Activated CD4-positive, alpha-beta T cell treated with anti-CD3 and anti-CD28 coated beads for 36 hours (primary cell): ENCODE measurements around the gene FRMD4A. TPM values are rescaled to one million over a fixed set of nuclear protein-coding genes. Genes with fewer than 3 reads are reported as not detected.

Experiments
- ATAC-seq: fragments of 200-7000 bp; cut with Tn5 transposase; one replicate; pipeline ENCODE4 v1.10.0; 2021; ENCODE audit warnings: mild to moderate bottlenecking, moderate library complexity
- CTCF ChIA-PET: fragments of 350-600 bp; sonication (Branson Sonifier 250); formaldehyde crosslinking; loops from one replicate; lab custom pipeline; 2021; ENCODE audit warnings: antibody characterized with exemption; lab: Charles Lee
- POLR2A ChIA-PET: fragments of 350-600 bp; sonication (Branson Sonifier 250); formaldehyde crosslinking; loops from one replicate; lab custom pipeline; 2021; ENCODE audit warnings: antibody characterized with exemption, inconsistent platforms; lab: Charles Lee
- DNase-seq: peaks from one replicate; pipeline ENCODE4 v3.0.0-alpha.2; 2020
- H3K27ac Mint-ChIP-seq: one replicate; pipeline ENCODE4 v1.8.0; 2021; ENCODE audit warnings: mixed read lengths
- H3K27me3 Mint-ChIP-seq: one replicate; pipeline ENCODE4 v1.8.0; 2021; ENCODE audit warnings: mixed read lengths
- H3K36me3 Mint-ChIP-seq: one replicate; pipeline ENCODE4 v1.8.0; 2021; ENCODE audit warnings: low read depth, mixed read lengths
- H3K4me1 Mint-ChIP-seq: one replicate; pipeline ENCODE4 v1.8.0; 2021; ENCODE audit warnings: mixed read lengths
- H3K4me3 Mint-ChIP-seq: one replicate; pipeline ENCODE4 v1.8.0; 2021; ENCODE audit warnings: mild to moderate bottlenecking, moderate library complexity, mixed read lengths
- H3K9me3 Mint-ChIP-seq: one replicate; pipeline ENCODE4 v1.8.0; 2021; ENCODE audit warnings: low read depth, mixed read lengths
- intact Hi-C, 2 experiments: fragments of 100-400 bp; cut with DNase I in 1 of 2; cut with micrococcal nuclease in 1 of 2; formaldehyde crosslinking; loops; one replicate each; pipeline versions ENCODE4 v1.14.2 to v1.15.1; 2022 to 2024; cut with DNase I, micrococcal nuclease
- total RNA-seq, 2 experiments: library from RNA; stranded (reverse); gene quantifications; one replicate each; pipeline ENCODE4 v1.2.3, GENCODE V29; 2021

Gene FRMD4A
- total RNA-seq, 2 experiments from 2014 or later = 0.85 to 1.3 TPM

DNA sequence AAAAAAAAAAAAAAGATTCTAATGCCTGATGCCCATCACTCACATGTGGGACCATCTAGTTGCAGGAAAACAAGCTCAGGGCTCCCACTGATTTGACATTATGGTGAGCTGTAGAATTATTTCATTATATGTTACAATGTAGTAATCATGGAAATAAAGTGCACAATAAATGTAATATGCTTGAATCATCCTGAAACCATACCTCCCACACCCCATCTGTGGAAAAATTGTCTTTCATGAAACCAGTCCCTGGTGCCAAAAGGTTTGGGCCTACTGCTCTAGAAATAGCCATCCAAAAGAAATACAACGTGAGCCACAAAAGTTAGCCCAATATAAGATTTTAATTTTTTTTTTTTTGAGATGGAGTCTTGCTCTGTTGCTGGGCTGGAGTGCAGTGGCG lies 478.8 kb downstream of the FRMD4A start:
- ChIA-PET CTCF (interaction anchor here (1.6 kb wide), 1 partner anchor 10 kb away, joined by 4 read pairs; no protein-coding TSS in a partner anchor), POLR2A (no interaction called here)
- H3K9me3 Mint-ChIP-seq = no peaks in the 10 kb centered on the region
- H3K36me3 Mint-ChIP-seq = no peaks in the 10 kb centered on the region
- H3K4me1 Mint-ChIP-seq = peaks cover 11% of the 10 kb centered on the region
- ATAC-seq = no peak
- H3K27me3 Mint-ChIP-seq = peaks cover under 1% of the 10 kb centered on the region
- no peak overlapping the region for H3K27ac Mint-ChIP-seq
- DNase-seq = no peak
- intact Hi-C loops = no loop called here
- no peak overlapping the region for H3K4me3 Mint-ChIP-seq

DNA sequence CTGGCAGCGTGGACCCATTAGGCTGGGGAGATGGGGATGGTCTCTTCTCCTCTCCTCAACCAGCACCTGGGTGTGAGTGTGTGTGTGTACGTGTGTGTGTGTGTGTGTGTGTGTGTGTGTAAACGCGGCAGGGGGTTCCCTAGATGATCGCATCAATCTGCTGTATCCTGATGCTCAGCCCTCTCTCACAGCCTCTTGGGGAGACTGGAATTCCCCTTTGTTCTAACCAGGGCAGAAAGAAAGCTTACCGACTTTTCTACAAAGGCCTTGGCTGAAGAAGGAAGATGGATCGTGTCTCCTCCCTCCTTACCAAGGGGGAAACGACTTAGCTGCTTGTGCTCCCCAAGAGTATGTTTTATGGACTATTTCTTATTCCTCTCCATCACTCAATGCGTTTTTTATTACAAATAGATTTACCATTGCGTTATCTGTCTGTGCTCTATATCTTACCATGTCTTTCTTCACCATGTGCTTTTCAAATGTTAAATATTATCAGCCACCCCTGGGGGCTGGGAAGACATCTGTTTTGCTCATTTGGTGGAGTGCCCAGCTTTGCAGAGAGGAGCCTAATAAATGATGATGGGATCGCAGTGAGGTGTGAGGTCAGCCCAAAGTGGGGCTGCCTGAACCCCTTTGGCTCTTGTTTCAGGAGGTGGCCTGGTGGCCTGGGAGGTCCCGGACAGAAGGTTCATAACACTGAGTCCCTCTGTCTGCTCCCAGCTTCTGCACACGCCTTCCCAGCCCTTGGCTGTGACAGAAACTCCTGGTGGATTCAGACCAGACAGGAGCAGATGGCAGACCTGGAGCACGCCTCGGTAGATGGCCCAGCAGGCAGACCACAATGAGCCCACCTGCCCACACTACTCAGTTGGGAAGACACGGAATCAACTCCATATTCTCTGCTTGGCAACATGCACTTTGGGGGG lies 481.9 kb downstream of the FRMD4A start:
- ATAC-seq = no peak
- ChIA-PET CTCF (no interaction called here), POLR2A (no interaction called here)

DNA sequence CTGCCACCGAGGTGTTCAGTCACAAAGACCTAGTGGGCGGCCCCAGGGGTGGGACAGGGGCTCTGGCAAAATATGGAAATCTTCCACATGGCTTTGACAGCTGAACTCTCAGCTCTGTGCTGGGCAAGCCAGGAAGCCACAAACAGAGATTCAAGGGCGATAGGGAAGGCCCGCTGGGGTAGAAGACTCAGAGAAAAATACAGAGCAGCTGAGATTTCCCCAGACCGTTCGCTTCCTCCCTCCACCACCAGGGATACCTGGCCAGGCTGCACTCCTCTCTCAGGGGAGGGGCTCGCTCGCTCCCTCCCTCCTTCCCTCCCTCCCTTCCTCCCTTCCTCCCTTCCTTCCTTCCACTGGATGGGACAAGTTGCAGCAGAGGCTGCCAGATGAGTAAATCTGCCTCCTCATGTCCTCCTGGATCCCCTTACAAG lies 483.5 kb downstream of the FRMD4A start:
- Mint-ChIP-seq H3K27ac (no peak overlapping the region), H3K4me1 (peaks cover 14% of the 10 kb centered on the region), H3K4me3 (no peak overlapping the region), H3K36me3 (no peaks in the 10 kb centered on the region), H3K27me3 (peaks cover 2% of the 10 kb centered on the region), H3K9me3 (peaks cover under 1% of the 10 kb centered on the region)
- ChIA-PET CTCF (interaction anchor here (0.7 kb wide), 1 partner anchor 26 kb away, joined by 3 read pairs; no protein-coding TSS in a partner anchor), POLR2A (no interaction called here)
- intact Hi-C loops = no loop called here
- ATAC-seq (no peak), DNase-seq (peak; percentile 10)

More for the DNA sequence above, 481.9 kb downstream of the FRMD4A start:
- Mint-ChIP-seq H3K4me3 (no peak overlapping the region), H3K36me3 (no peaks in the 10 kb centered on the region), H3K9me3 (no peaks in the 10 kb centered on the region), H3K27me3 (peaks cover 2% of the 10 kb centered on the region), H3K27ac (no peak overlapping the region), H3K4me1 (peaks cover 14% of the 10 kb centered on the region)
- DNase-seq = no peak
- intact Hi-C loops = no loop called here

DNA sequence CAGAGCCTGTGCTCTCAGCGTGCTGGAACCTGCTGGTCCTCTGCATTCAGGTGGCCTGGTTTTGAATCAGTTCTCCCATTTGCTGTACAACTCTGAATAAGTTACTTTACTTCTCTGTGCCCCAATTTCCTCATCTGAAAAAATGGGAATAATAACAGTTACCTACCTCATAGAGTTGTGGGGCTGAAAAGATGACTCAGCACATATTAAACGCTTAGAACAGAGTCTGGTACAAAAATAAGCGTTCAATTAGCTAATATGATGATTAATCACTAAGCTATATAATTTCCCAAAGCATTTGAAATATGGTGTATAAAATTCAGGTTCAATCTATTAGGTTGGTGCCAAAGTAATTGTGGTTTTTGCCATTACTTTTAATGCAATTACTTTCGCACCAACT lies 484.8 kb downstream of the FRMD4A start:
- no peaks in the 10 kb centered on the region for H3K36me3 Mint-ChIP-seq
- H3K9me3 Mint-ChIP-seq = peaks cover 14% of the 10 kb centered on the region
- peaks cover 2% of the 10 kb centered on the region for H3K27me3 Mint-ChIP-seq
- no peak for DNase-seq
- ChIA-PET POLR2A (no interaction called here), CTCF (no interaction called here)
- no peak for ATAC-seq
- H3K4me3 Mint-ChIP-seq = no peak overlapping the region
- intact Hi-C loops = no loop called here
- H3K27ac Mint-ChIP-seq = no peak overlapping the region
- H3K4me1 Mint-ChIP-seq = peaks cover 14% of the 10 kb centered on the region

DNA sequence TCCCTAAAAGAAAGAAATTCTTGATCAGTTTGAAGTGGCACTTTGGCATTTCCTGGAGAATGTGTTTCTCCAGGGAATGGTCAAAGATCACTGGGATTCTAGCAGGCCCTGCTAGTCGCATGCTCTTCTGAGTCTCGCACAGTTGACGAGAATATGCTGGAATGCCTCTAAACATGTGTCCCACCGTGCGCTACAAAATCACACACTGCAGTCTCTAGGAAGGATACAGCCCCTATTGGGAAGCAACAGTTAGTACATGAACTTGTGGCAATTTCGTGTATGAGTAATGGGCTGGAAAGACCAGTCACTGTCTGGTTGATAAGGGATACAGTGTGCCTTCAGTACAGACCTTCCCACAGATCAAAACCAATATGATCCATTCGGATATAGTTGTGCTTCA lies 486.1 kb downstream of the FRMD4A start:
- H3K4me3 Mint-ChIP-seq = no peak overlapping the region
- DNase-seq (no peak), ATAC-seq (no peak)
- H3K9me3 Mint-ChIP-seq = peaks cover 16% of the 10 kb centered on the region
- POLR2A ChIA-PET = no interaction called here
- H3K27ac Mint-ChIP-seq = no peak overlapping the region
- intact Hi-C loops = no loop called here
- CTCF ChIA-PET = no interaction called here
- peaks cover 2% of the 10 kb centered on the region for H3K27me3 Mint-ChIP-seq
- peaks cover 14% of the 10 kb centered on the region for H3K4me1 Mint-ChIP-seq
- H3K36me3 Mint-ChIP-seq = peaks cover 2% of the 10 kb centered on the region

DNA sequence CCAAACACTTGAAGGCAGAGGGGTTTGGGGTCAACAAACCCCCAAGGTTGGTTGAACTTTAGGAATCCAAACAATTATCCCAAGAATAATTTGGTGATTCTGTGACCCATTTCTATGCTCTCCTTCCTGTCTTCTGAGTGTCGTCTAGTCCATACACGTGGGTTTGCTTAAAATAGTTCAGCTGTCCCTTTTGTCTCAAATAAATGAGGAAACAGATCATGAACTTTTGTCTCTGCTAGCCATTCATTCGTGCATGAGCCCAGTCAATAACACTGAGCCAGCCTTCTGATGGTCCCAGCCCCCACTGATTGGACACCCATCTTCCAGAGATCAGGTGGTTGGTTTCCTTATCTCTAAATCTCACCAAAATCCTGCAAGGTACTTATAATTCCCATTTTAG lies 488.6 kb downstream of the FRMD4A start:
- H3K27ac Mint-ChIP-seq = no peak overlapping the region
- intact Hi-C loops = no loop called here
- peaks cover 2% of the 10 kb centered on the region for H3K27me3 Mint-ChIP-seq
- peaks cover 2% of the 10 kb centered on the region for H3K36me3 Mint-ChIP-seq
- DNase-seq (no peak), ATAC-seq (no peak)
- H3K4me3 Mint-ChIP-seq = no peak overlapping the region
- peaks cover 16% of the 10 kb centered on the region for H3K9me3 Mint-ChIP-seq
- H3K4me1 Mint-ChIP-seq = peaks cover 5% of the 10 kb centered on the region
- POLR2A ChIA-PET = no interaction called here
- CTCF ChIA-PET = no interaction called here

DNA sequence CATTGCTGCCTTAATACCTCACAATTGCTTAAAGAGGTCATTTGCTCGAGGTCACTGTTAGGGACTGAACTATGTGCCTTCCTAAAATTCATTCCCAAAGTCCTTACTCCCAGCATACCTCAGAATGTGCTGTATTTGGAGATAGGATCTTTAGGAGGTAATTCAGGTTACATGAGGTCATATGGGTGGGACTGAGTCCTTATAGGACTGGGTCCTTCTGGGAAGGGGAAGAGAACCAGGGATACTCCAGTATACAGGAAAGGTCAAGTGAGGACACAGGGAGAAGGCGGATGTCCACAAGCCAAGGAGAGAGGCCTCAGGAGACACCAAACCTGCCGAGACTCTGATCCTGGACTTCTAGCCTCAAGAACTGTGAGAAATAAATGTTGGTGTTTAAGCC lies 490.7 kb downstream of the FRMD4A start:
- intact Hi-C loops = no loop called here
- Mint-ChIP-seq H3K4me1 (no peaks in the 10 kb centered on the region), H3K36me3 (peaks cover 2% of the 10 kb centered on the region), H3K9me3 (peaks cover 16% of the 10 kb centered on the region), H3K27me3 (no peaks in the 10 kb centered on the region), H3K4me3 (no peak overlapping the region), H3K27ac (no peak overlapping the region)
- no peak for ATAC-seq
- POLR2A ChIA-PET = no interaction called here
- CTCF ChIA-PET = no interaction called here
- no peak for DNase-seq

DNA sequence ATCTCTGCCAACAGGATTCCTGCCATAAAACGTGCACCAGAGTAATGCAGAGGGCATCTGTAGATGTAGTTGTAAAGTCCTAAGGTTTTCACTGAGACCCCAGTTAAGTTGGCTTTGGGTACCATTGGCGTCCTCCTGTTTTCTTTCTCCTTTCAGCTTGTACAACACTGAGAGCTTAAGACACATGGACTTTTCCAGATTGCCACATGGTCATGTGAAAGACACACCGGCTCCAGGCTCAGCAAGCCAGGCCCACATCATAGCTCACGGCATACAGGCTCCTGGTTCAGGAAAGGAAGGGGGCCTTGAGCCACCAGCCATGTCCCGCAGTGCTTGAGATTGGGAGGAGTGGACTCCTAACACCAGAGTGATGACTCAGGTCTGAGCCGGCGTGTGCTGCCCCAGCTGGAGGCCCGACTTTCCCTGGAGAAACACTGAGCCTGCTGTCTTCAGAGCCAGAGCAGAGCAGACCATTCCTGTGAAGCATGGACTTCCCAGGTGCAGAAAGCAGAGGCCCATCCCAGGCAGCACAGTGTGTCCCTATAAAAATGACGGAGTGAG lies 491.2 kb downstream of the FRMD4A start:
- Mint-ChIP-seq H3K27ac (no peak overlapping the region), H3K27me3 (no peaks in the 10 kb centered on the region), H3K36me3 (peaks cover 2% of the 10 kb centered on the region), H3K4me3 (no peak overlapping the region), H3K4me1 (no peaks in the 10 kb centered on the region), H3K9me3 (peaks cover 16% of the 10 kb centered on the region)
- ChIA-PET POLR2A (no interaction called here), CTCF (interaction anchor here (0.6 kb wide), 1 partner anchor 32 kb away, joined by 4 read pairs; no protein-coding TSS in a partner anchor)
- intact Hi-C loops = no loop called here
- DNase-seq (no peak), ATAC-seq (no peak)

DNA sequence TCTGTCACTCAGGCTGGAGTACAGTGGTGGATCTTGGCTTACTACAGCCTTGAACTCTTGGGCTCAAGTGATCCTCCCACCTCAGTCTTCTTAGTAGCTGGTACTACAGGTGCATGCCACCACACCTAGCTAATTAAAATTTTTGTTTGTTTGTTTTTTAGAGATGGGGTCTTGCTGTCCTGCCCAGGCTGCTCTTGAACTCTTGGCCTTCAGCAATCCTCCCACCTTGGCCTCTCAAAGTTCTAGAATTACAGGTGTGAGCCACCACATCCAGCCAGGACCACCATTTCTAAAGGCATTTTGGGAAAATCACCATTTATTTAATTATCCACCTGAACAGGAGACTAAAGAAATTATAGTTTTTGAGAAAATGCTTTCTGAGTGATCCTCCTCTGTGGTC lies 491.7 kb downstream of the FRMD4A start:
- intact Hi-C loops = no loop called here
- ChIA-PET CTCF (interaction anchor here (0.6 kb wide), 2 partner anchors 32 to 59 kb away, joined by 3 to 4 read pairs; no protein-coding TSS in a partner anchor), POLR2A (no interaction called here)
- peaks cover 16% of the 10 kb centered on the region for H3K9me3 Mint-ChIP-seq
- H3K27ac Mint-ChIP-seq = no peak overlapping the region
- DNase-seq (no peak), ATAC-seq (no peak)
- H3K4me3 Mint-ChIP-seq = no peak overlapping the region
- peaks cover 2% of the 10 kb centered on the region for H3K36me3 Mint-ChIP-seq
- H3K4me1 Mint-ChIP-seq = no peaks in the 10 kb centered on the region
- no peaks in the 10 kb centered on the region for H3K27me3 Mint-ChIP-seq

DNA sequence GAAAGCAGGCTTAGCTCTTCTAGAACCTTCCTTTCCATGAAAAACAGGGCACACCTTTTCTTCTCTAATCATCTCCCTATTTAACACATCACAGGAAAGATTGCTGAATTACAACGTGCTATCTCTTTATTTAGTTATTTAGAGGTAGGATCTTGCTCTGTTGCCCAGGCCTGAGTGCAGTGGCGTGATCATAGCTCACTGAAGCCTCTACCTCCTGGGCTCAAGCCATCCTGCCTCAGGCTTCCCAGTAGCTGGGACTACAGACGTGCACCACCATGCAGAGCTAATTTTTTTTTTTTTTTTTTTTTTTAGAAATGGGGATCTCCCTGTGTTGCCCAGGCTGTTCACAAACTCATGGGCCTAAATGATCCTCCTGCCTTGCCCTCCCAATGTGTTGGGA lies 492.8 kb downstream of the FRMD4A start:
- peaks cover 2% of the 10 kb centered on the region for H3K36me3 Mint-ChIP-seq
- POLR2A ChIA-PET = no interaction called here

DNA sequence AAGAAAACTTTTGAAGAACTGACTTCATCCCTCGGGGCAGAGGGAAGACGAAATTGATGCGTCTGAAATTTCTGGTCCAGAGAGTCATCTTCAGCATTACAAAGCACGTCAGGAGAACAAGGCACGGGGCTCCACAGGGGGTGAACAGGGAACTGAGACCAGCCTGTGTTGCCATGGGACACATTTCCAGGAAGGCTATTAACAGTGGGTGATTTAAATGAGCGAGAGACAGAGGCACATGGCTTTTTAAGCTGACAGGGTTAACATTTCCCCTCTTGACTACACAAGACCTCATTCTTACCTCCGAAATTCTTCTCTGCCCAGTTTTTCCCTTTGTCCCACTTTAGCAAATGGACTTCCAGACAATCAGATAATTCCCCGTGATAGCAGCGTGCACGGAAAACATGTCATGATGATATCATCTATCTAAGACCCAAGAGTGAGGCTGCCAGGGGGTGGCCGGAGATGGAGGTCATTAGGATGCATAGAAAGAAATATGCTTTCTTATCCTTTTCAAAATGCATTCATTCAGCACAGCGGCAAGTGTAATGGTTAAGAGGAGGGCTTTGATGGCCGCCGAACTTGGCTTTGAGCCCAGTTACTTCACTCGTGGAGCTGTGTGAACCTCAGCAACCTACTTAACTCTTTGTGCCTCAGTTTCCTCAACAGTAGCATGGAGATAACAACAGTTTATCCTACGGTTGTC lies 496.0 kb downstream of the FRMD4A start:
- Mint-ChIP-seq H3K36me3 (no peaks in the 10 kb centered on the region), H3K9me3 (no peaks in the 10 kb centered on the region), H3K27ac (no peak overlapping the region), H3K4me1 (peaks cover 8% of the 10 kb centered on the region), H3K4me3 (no peak overlapping the region), H3K27me3 (no peaks in the 10 kb centered on the region)
- DNase-seq (no peak), ATAC-seq (no peak)
- ChIA-PET CTCF (interaction anchor here (1.1 kb wide), 1 partner anchor 57 kb away, joined by 3 read pairs; no protein-coding TSS in a partner anchor), POLR2A (no interaction called here)
- intact Hi-C loops = no loop called here

More for the DNA sequence above, 492.8 kb downstream of the FRMD4A start:
- CTCF ChIA-PET = no interaction called here
- intact Hi-C loops = no loop called here
- DNase-seq = no peak
- Mint-ChIP-seq H3K4me3 (no peak overlapping the region), H3K9me3 (peaks cover 16% of the 10 kb centered on the region), H3K27me3 (no peaks in the 10 kb centered on the region), H3K4me1 (no peaks in the 10 kb centered on the region), H3K27ac (no peak overlapping the region)
- no peak for ATAC-seq
